NT2/D1 (cell line): ENCODE data around the gene UBE2N.
"Not testable (repeated sequence)": the region's sequence is repeated elsewhere in the genome, so short reads cannot be mapped to it uniquely, and the experiment has no call there.

Experiments
- DNase-seq: peaks from one replicate; pipeline ENCODE4 v3.0.0-alpha.2; 2011; ENCODE audit warnings: low read depth, low spot score
- H3K27me3 ChIP-seq: 2 replicates; pipeline ENCODE4 v1.6.0; 2011; ENCODE audit warnings: mild to moderate bottlenecking; ENCODE audit not compliant: insufficient read length, insufficient read depth
- H3K36me3 ChIP-seq: 2 replicates; pipeline ENCODE4 v1.6.1; 2011; ENCODE audit warnings: mild to moderate bottlenecking, low read length, mixed read lengths; ENCODE audit not compliant: insufficient read depth, insufficient read length
- H3K4me1 ChIP-seq: 2 replicates; pipeline ENCODE4 v1.5.1; 2011; ENCODE audit not compliant: insufficient read depth, insufficient read length
- H3K4me3 ChIP-seq: 2 replicates; pipeline ENCODE4 v1.5.1; 2011; ENCODE audit warnings: low read depth; ENCODE audit not compliant: insufficient read length
- H3K9ac ChIP-seq: 2 replicates; pipeline ENCODE4 v1.6.0; 2011; ENCODE audit warnings: low read depth; ENCODE audit not compliant: insufficient read length
- H3K9me3 ChIP-seq: 2 replicates; pipeline ENCODE4 v1.5.1; 2011; ENCODE audit warnings: mild to moderate bottlenecking, low read length; ENCODE audit not compliant: insufficient read depth
- SUZ12 ChIP-seq: IDR thresholded peaks from 2 replicates; pipeline ENCODE4 v1.6.1; 2011; ENCODE audit not compliant: insufficient read length, insufficient read depth; ENCODE audit errors: extremely low read depth
- YY1 ChIP-seq: IDR thresholded peaks from 2 replicates; pipeline ENCODE4 v1.6.1; 2011; ENCODE audit not compliant: insufficient read length, insufficient read depth
- ZNF274 ChIP-seq: IDR thresholded peaks from 2 replicates; pipeline ENCODE4 v1.6.1; 2011; ENCODE audit warnings: mild to moderate bottlenecking, low read depth, low read length

Gene UBE2N

DNA sequence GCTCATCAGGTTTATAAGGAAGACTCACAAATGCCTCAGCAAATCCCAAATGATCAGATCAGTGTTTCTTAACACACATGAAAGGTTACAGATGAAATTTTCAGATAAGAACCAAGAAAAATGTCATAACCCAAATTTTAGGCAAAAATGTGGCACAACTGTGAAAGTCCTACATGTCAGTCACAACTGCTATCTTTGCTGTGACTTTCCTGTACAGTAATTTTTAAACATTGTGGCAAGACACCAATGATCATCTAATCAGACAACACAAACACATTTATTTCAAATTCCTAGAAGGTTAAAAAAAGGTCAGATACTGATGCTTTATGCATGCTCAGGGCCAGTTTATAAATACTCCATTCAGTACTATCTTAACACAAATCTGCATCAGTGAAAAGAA is 32.9 kb downstream of the UBE2N start:
- Histone ChIP-seq H3K36me3 (peaks cover 39% of the 10 kb centered on the region), H3K4me1 (no peaks in the 10 kb centered on the region), H3K9ac (no peak overlapping the region), H3K27me3 (no peaks in the 10 kb centered on the region), H3K9me3 (no peaks in the 10 kb centered on the region), H3K4me3 (no peak overlapping the region)
- no peak for TF ChIP-seq YY1
- no peak for TF ChIP-seq SUZ12
- TF ChIP-seq ZNF274, result no peak
- no peak for DNase-seq

DNA sequence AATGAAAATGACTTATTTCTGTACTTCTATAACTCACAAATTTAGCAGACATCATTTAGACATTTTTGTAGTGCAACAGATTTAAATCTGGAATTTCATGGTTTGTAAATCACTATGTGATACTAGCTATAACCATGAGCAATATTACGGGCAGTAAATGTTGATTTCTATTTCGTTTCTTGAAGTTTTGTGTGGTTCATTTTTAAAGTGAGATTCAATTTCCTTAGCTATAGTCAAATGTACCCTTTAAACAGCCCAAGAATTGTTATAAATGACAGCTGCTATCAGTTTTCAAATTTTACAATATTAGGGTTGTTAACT is 33.8 kb downstream of the UBE2N start:
- Histone ChIP-seq H3K36me3 (peaks cover 39% of the 10 kb centered on the region), H3K9me3 (no peaks in the 10 kb centered on the region), H3K4me3 (no peak overlapping the region), H3K27me3 (no peaks in the 10 kb centered on the region), H3K9ac (no peak overlapping the region), H3K4me1 (no peaks in the 10 kb centered on the region)
- TF ChIP-seq SUZ12, result no peak
- no peak for TF ChIP-seq YY1
- no peak for TF ChIP-seq ZNF274
- no peak for DNase-seq

DNA sequence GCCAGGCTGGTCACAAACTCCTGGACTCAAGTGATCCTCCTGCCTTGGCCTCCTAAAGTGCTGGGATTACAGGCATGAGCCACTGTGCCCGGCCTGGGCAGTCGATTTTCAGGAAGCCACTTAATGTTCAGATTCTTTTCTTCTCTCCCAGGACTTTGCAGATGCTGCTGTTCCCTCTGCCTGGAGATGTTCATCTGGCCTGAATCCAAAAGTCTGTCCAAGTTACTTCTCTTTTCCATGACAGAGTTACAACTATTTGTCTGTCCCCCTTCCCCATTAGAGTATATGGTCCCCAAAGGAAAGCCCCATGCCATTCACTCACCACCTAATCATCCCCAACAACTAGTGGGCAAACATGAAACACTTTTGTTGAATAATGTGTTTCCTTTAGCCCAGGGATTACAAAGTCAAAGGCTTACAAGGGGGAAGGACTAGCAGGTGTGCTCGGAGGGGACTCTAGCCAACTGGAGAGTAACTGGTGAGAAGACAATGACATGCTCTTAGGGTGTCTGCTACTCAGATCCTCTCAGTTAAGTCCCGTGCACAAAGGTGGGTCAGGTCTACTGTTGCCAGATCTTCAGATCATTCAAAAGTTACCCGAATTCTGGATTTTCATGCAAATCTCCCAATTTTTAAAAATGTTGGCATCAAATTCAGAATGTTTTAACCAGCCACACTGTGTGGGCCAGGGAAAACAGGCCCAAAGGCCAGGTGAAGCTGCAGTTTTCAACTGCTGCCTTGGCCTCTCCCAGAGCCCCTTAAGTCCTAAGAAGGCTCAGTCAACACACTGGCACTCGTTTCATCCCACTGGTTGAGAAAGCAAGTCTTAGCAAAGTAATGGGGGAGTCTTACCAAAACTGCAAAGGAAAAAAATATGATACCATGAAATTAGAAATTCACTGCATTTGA is 34.4 kb downstream of the UBE2N start:
- DNase-seq, result no peak
- Histone ChIP-seq H3K4me3 (no peak overlapping the region), H3K9ac (no peak overlapping the region), H3K36me3 (peaks cover 43% of the 10 kb centered on the region), H3K4me1 (no peaks in the 10 kb centered on the region), H3K9me3 (no peaks in the 10 kb centered on the region), H3K27me3 (no peaks in the 10 kb centered on the region)
- no peak for TF ChIP-seq YY1
- TF ChIP-seq ZNF274, result no peak
- no peak for TF ChIP-seq SUZ12

DNA sequence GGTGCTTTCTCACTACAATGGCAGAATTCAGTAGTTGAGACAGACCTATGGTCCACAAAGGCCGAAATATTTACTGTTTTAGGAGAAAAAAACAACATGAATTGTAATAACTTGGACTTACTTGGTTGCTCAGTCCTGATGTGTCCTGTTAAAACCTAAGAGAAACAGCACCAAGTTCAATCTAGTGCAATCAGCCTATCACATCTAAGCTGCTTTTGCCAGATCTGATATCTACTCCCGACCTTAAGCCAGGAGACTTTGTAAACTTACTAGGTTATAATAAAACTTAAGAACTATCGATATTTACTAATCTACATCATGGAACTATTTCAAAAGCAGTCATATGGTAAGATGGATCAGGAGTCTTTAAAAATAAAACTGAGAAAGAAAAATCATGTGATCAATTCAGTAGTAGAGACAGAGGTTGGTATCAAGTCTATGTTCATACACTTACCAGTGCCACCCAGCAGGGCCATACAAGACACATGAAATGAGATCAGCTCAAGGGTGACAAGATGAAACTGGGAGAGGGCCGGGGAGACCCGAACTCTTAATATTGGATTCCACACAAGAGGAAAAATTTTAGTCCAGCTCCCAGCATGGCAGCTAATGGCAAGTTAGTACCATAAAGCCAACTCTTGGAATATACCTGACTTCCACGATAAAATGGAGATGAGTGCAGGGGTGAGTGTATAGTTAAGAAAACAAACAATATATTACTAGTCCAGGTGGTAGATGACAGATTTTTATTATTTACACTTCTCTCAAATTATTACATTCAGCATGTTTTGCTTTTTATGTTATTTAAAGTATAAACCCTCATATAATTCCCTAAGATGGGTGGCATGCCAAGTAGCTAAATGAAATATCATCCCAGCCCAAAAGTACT is 36.5 kb downstream of the UBE2N start:
- Histone ChIP-seq H3K4me3 (no peak overlapping the region), H3K4me1 (no peaks in the 10 kb centered on the region), H3K9ac (no peak overlapping the region), H3K9me3 (no peaks in the 10 kb centered on the region), H3K27me3 (no peaks in the 10 kb centered on the region), H3K36me3 (peaks cover 33% of the 10 kb centered on the region)
- no peak for DNase-seq
- no peak for TF ChIP-seq SUZ12
- TF ChIP-seq ZNF274, result no peak
- no peak for TF ChIP-seq YY1

DNA sequence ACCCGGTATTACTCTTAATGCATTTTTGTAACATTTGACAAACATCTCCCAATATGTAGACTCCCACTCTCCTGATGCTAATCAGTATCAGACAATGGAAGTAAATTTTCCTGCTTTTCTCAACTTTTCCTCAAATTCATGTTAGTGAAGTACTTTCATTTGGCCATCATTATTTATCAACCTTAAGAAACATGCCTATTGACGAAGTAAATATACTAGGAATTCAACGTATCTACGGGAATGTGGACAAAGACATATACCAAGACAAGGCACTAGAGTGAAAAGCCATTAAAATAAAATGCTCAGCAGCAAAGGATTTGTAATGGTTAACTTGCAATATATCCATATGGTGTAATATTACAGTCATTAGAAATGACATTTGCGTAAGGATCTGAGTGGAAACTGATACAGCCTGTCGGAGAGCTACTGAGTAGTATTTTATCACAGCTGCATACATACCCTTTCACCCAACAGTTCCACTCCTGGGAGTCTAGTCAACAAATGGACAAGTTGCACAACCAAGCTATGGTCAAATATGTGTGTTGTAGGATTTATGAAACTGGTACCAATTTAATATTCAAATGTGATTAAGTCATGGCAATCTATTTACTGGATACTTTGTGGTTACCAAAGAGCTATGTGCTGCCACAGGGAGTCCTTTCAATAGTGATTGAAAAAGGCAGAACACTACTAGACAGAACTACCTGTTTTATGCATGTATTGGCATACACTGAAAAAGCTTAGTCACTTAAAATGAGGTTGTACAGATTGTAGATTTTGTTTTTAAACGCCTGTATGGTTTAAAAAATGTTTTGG is 37.6 kb downstream of the UBE2N start:
- Histone ChIP-seq H3K9ac (no peak overlapping the region), H3K27me3 (no peaks in the 10 kb centered on the region), H3K9me3 (no peaks in the 10 kb centered on the region), H3K36me3 (peaks cover 25% of the 10 kb centered on the region), H3K4me1 (no peaks in the 10 kb centered on the region), H3K4me3 (no peak overlapping the region)
- TF ChIP-seq SUZ12, result no peak
- no peak for DNase-seq

DNA sequence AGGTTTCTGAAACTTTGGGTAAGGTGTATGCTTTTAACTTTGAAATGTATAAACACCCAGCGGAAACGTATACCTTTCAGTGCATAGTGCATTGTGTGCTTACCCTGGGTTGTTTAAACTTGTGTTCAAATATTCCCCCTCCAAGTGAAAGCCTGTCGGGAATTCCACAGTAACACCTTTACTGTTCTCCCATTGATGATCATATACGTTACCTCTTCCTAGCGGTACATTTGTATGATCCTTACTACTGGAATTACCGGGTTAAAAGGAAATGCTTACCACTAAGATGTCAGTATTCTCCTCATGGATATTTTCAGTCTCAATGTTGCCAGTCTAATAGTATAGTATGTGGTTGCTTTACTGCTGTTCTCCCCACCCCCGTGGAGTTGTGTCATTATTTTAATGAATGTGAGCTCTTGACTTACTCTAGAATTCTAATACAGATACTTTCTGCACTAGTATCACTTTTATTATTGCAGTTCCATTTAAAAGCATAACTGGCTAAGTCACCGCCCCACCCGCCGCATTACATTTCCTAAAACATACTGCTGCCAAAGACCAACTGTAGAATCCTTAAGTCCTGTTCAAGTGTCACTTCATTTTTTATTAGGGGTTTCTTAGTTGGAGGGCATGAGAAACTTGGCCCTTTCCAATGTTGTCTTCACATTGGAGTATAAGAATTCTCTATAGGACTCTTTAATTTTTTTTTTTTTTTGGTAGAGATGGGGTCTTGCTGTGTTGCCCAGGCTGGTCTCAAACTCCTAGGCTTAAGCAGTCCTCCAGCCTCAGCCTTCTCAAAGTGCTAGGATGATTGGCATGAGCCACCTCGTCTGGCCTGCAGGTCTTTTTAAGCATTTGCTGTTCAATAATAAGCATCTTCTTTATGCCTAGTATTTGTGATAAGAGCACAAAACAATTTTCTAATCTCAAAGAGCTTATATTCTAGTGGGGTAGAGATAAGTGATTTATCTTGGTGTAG is 39.1 kb downstream of the UBE2N start:
- Histone ChIP-seq H3K9me3 (no peaks in the 10 kb centered on the region), H3K9ac (no peak overlapping the region), H3K27me3 (no peaks in the 10 kb centered on the region), H3K4me3 (no peak overlapping the region), H3K4me1 (no peaks in the 10 kb centered on the region), H3K36me3 (peaks cover 29% of the 10 kb centered on the region)
- TF ChIP-seq YY1 (no peak), SUZ12 (no peak), ZNF274 (no peak)
- DNase-seq, result no peak

DNA sequence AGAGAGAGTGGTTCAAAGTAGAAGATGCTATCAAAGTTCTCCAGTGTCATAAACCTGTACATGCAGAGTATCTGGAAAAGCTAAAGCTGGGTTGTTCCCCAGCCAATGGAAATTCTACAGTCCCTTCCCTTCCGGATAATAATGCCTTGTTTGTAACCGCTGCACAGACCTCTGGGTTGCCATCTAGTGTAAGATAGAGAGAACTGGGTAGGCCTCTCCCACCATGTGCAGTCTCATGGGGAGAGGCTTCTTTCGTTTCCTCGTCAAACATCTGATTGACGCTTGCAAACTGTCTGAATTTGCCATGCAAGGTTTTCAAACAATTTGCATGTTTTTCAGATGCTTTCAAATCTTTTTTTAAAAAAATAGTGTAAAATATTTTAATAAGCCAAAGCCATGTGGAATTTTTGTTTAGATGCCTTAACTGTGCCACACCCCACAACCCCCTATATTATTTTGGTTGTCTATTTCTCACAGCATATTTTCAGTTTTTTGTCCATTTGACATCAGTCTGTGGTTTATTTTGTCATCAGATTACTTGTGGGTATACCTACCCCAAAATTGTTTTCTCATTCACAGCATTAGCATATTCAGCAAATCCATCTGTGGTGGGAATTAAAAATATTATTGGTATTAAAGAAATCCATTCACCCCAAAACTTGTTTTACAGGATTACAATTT is 42.4 kb downstream of the UBE2N start:
- H3K9me3 ChIP-seq, H3K9ac ChIP-seq, H3K4me1 ChIP-seq, H3K4me3 ChIP-seq, H3K27me3 ChIP-seq, DNase-seq: not testable (repeated sequence)
- peaks cover 45% of the 10 kb centered on the region for H3K36me3 ChIP-seq
